Uterus (tissue), 4 donors: ENCODE results near the gene CYSRT1. TPM values are rescaled to one million over a fixed set of nuclear protein-coding genes. Genes with fewer than 3 reads are reported as not detected.

Experiments used
- DNase-seq, 2 donors: peaks; one replicate each; pipeline ENCODE4 v3.0.0-alpha.2; 2019 to 2020
- H3K27ac ChIP-seq, 2 donors: fragments of 200-600 bp; sonication (generic); 1 replicate in 1 of 2; 2 replicates in 1 of 2; pipeline ENCODE4 v1.5.1; 2016 to 2018
- H3K27me3 ChIP-seq, 2 donors: fragments of 200-600 bp; sonication (generic); one replicate each; pipeline ENCODE4 v1.5.1; 2018 to 2019; ENCODE audit warnings: control low read depth in 1 of 2
- H3K36me3 ChIP-seq, 2 donors: fragments of 200-600 bp; sonication (generic); one replicate each; pipeline ENCODE4 v1.5.1; 2019; ENCODE audit warnings: control low read depth in 1 of 2
- H3K4me1 ChIP-seq, 2 donors: fragments of 200-600 bp; sonication (generic); one replicate each; pipeline ENCODE4 v1.5.1; 2018 to 2019; ENCODE audit warnings: control low read depth in 1 of 2
- H3K4me3 ChIP-seq, 2 donors: fragments of 200-600 bp; sonication (generic); 1 replicate in 1 of 2; 2 replicates in 1 of 2; pipeline ENCODE4 v1.5.1; 2018 to 2019; ENCODE audit warnings: mild to moderate bottlenecking in 1 of 2
- H3K9me3 ChIP-seq, 2 donors: fragments of 200-600 bp; sonication (generic); one replicate each; pipeline ENCODE4 v1.5.1; 2019; ENCODE audit warnings: control low read depth in 1 of 2
- CTCF ChIP-seq, 4 experiments: fragments of 200-600 bp in 2 of 4; fragments of 450-650 bp in 2 of 4; sonication (generic) in 2 of 4; IDR thresholded peaks; one replicate each; pipeline ENCODE4 v1.5.1; 2016 to 2019; ENCODE audit warnings: antibody characterized with exemption in 4 of 4, mild to moderate bottlenecking in 2 of 4, moderate library complexity in 1 of 4
- POLR2A ChIP-seq, 2 donors: fragments of 450-650 bp; IDR thresholded peaks; one replicate each; pipeline ENCODE4 v1.6.1; 2016; ENCODE audit warnings: antibody characterized with exemption in 2 of 2, mild to moderate bottlenecking in 1 of 2, moderate library complexity in 1 of 2
- intact Hi-C: fragments of 100-400 bp; cut with DNase I; formaldehyde crosslinking; loops from one replicate; pipeline ENCODE4 v1.15.1; 2023; ENCODE audit warnings: low total_unique reads
- total RNA-seq, 4 donors: library from RNA; depleted of rRNA in 3 of 4; stranded (reverse); fragments of >200 nt in 3 of 4; gene quantifications; one replicate each; pipeline versions ENCODE4 v1.1.0 to v1.2.4, GENCODE V29; 2014 to 2023
- donor health status: DM: yes; HTN: yes; CAD: no.

CYSRT1 gene
- total RNA-seq, 4 donors from 2014 or later: 0.34 TPM; not detected in 3

GRCh38 chr9:137183980-137184595 lies 40.9 kb upstream of the CYSRT1 start:
- H3K27me3 ChIP-seq: no peaks in the 10 kb centered on the region
- H3K27ac ChIP-seq: no peak overlapping the region
- peaks cover 9 to 15% of the 10 kb centered on the region in 2 donors for H3K4me1 ChIP-seq
- DNase-seq: no peak
- no peaks in the 10 kb centered on the region for H3K9me3 ChIP-seq
- H3K4me3 ChIP-seq: no peak overlapping the region
- no peak for TF ChIP-seq POLR2A (IDR thresholded peaks at IDR 0.05)
- no peak for TF ChIP-seq CTCF (IDR thresholded peaks at IDR 0.05)
- H3K36me3 ChIP-seq: no peaks in the 10 kb centered on the region
- intact Hi-C loops: no loop called here

- no peaks in the 10 kb centered on the region for H3K36me3 ChIP-seq
- no peaks in the 10 kb centered on the region for H3K27me3 ChIP-seq
- H3K27ac ChIP-seq: no peak overlapping the region
- TF ChIP-seq POLR2A (IDR thresholded peaks at IDR 0.05): no peak
- no peak for TF ChIP-seq CTCF (IDR thresholded peaks at IDR 0.05)
- no peak overlapping the region for H3K4me3 ChIP-seq
- H3K9me3 ChIP-seq: no peaks in the 10 kb centered on the region
- H3K4me1 ChIP-seq: peaks cover 14 to 23% of the 10 kb centered on the region in 2 donors
- intact Hi-C loops: no loop called here
- DNase-seq: no peak
These were observed 39.9 kb upstream of the CYSRT1 start for GRCh38 chr9:137184881-137185660.

GRCh38 chr9:137185921-137186320 lies 39.1 kb upstream of the CYSRT1 start:
- intact Hi-C loops: no loop called here
- DNase-seq: no peak
- no peak for TF ChIP-seq POLR2A (IDR thresholded peaks at IDR 0.05)
- TF ChIP-seq CTCF (IDR thresholded peaks at IDR 0.05): no peak
- H3K9me3 ChIP-seq: no peaks in the 10 kb centered on the region
- no peak overlapping the region for H3K27ac ChIP-seq
- H3K4me3 ChIP-seq: no peak overlapping the region
- no peaks in the 10 kb centered on the region for H3K36me3 ChIP-seq
- H3K27me3 ChIP-seq: no peaks in the 10 kb centered on the region
- peaks cover 14 to 24% of the 10 kb centered on the region in 2 donors for H3K4me1 ChIP-seq

GRCh38 chr9:137186385-137186784 lies 38.6 kb upstream of the CYSRT1 start:
- H3K4me1 ChIP-seq: peaks cover 14 to 24% of the 10 kb centered on the region in 2 donors

More at GRCh38 chr9:137186385-137186784, 38.6 kb upstream of the CYSRT1 start:
- H3K9me3 ChIP-seq: no peaks in the 10 kb centered on the region
- intact Hi-C loops: no loop called here
- H3K36me3 ChIP-seq: no peaks in the 10 kb centered on the region
- no peak for TF ChIP-seq CTCF (IDR thresholded peaks at IDR 0.05)
- no peak for TF ChIP-seq POLR2A (IDR thresholded peaks at IDR 0.05)
- no peak for DNase-seq
- H3K27me3 ChIP-seq: no peaks in the 10 kb centered on the region
- H3K27ac ChIP-seq: no peak overlapping the region
- H3K4me3 ChIP-seq: no peak overlapping the region
